Smooth muscle cell of the brain vasculature (primary cell): Measurements from ENCODE around the gene VAPB.

Source experiments
- DNase-seq: peaks from one replicate; pipeline ENCODE4 v3.0.0-alpha.2; 2012; ENCODE audit warnings: low read depth, low spot score

Gene VAPB

GRCh38 chr20:58461104-58461503 is 72.1 kb downstream of the VAPB start:
- DNase-seq: no peak

- no peak for DNase-seq
Observed at GRCh38 chr20:58461899-58462298, 72.9 kb downstream of the VAPB start.

GRCh38 chr20:58463256-58463655 is 74.2 kb downstream of the VAPB start:
- DNase-seq: no peak

GRCh38 chr20:58464838-58465237 is 75.8 kb downstream of the VAPB start:
- no peak for DNase-seq

- no peak for DNase-seq
Observed at GRCh38 chr20:58466095-58466708, 77.2 kb downstream of the VAPB start.

GRCh38 chr20:58466729-58467571 is 77.9 kb downstream of the VAPB start:
- no peak for DNase-seq

- no peak for DNase-seq
Observed at GRCh38 chr20:58467572-58468527, 78.8 kb downstream of the VAPB start.

GRCh38 chr20:58469616-58470015 is 80.6 kb downstream of the VAPB start:
- DNase-seq: no peak

GRCh38 chr20:58470336-58471192 is 81.5 kb downstream of the VAPB start:
- DNase-seq: no peak

- no peak for DNase-seq
Observed at GRCh38 chr20:58471193-58472164, 82.5 kb downstream of the VAPB start.

- no peak for DNase-seq
Observed at GRCh38 chr20:58472273-58473018, 83.4 kb downstream of the VAPB start.

- DNase-seq: no peak
Observed at GRCh38 chr20:58473453-58474425, 84.7 kb downstream of the VAPB start.

- no peak for DNase-seq
Observed at GRCh38 chr20:58475466-58475865, 86.4 kb downstream of the VAPB start.

- DNase-seq: no peak
Observed at GRCh38 chr20:58478141-58478805, 89.2 kb downstream of the VAPB start.

GRCh38 chr20:58479726-58480440 is 90.9 kb downstream of the VAPB start:
- no peak for DNase-seq

GRCh38 chr20:58480551-58481336 is 91.7 kb downstream of the VAPB start:
- DNase-seq: no peak
